Kidney epithelial cell (primary cell): ENCODE results near the gene COPS9. TPM values are rescaled to one million over a fixed set of nuclear protein-coding genes. Genes with fewer than 3 reads are reported as not detected.

Source experiments
- DNase-seq: peaks from one replicate; pipeline ENCODE4 v3.0.0-alpha.2; 2010; ENCODE audit warnings: low read depth
- H3K27me3 ChIP-seq: 2 replicates; pipeline ENCODE4 v1.6.0; 2011; ENCODE audit warnings: low read length; ENCODE audit not compliant: control insufficient read depth, insufficient read depth
- H3K36me3 ChIP-seq: 2 replicates; pipeline ENCODE4 v1.5.1; 2011; ENCODE audit warnings: low read length; ENCODE audit not compliant: control insufficient read depth, insufficient read depth
- H3K4me3 ChIP-seq: 2 replicates; pipeline ENCODE4 v1.5.1; 2011; ENCODE audit warnings: low read depth, mild to moderate bottlenecking, control low read depth, low read length
- CTCF ChIP-seq: IDR thresholded peaks from 2 replicates; pipeline ENCODE4 v1.5.1; 2011; ENCODE audit warnings: mild to moderate bottlenecking, moderate library complexity, low read length, control low read depth, inconsistent platforms; ENCODE audit not compliant: insufficient read depth, poor library complexity, severe bottlenecking
- total RNA-seq: library from RNA; depleted of rRNA; stranded (reverse); fragments of >200 nt; gene quantifications from 2 replicates; pipeline ENCODE4 v1.2.3, GENCODE V29; 2015

The COPS9 gene
- total RNA-seq, 1 donor from 2014 or later: 186 TPM

- TF ChIP-seq CTCF: no peak
- H3K36me3 ChIP-seq: no peaks in the 10 kb centered on the region
- no peak overlapping the region for H3K4me3 ChIP-seq
- no peak for DNase-seq
- H3K27me3 ChIP-seq: peaks cover 10% of the 10 kb centered on the region
Measured at GRCh38 chr2:240114233-240114632, 21.9 kb downstream of the COPS9 start.

GRCh38 chr2:240112914-240113690 lies 23.0 kb downstream of the COPS9 start:
- DNase-seq: no peak
- Histone ChIP-seq H3K4me3 (no peak overlapping the region), H3K27me3 (peaks cover 10% of the 10 kb centered on the region), H3K36me3 (no peaks in the 10 kb centered on the region)
- TF ChIP-seq CTCF: no peak

- no peak overlapping the region for H3K4me3 ChIP-seq
- H3K27me3 ChIP-seq: peaks cover 10% of the 10 kb centered on the region
Measured at GRCh38 chr2:240111253-240111652, 24.9 kb downstream of the COPS9 start.

GRCh38 chr2:240109386-240109785 lies 26.7 kb downstream of the COPS9 start:
- TF ChIP-seq CTCF: no peak
- no peak for DNase-seq
- Histone ChIP-seq H3K27me3 (peaks cover 10% of the 10 kb centered on the region), H3K36me3 (no peaks in the 10 kb centered on the region), H3K4me3 (no peak overlapping the region)

More at GRCh38 chr2:240111253-240111652, 24.9 kb downstream of the COPS9 start:
- no peak for TF ChIP-seq CTCF
- DNase-seq: no peak
- H3K36me3 ChIP-seq: no peaks in the 10 kb centered on the region

GRCh38 chr2:240107477-240107796 lies 28.7 kb downstream of the COPS9 start:
- no peak for DNase-seq
- no peak overlapping the region for H3K4me3 ChIP-seq
- peaks cover 6% of the 10 kb centered on the region for H3K27me3 ChIP-seq
- H3K36me3 ChIP-seq: no peaks in the 10 kb centered on the region
- TF ChIP-seq CTCF: no peak
